HEK293 (cell line): ENCODE measurements around the gene ZNF747.

Experiments used
- KLF9 ChIP-seq: fragments of 450-650 bp; formaldehyde crosslinking; IDR thresholded peaks from 2 replicates; pipeline ENCODE4 v1.5.1; 2016; ENCODE audit warnings: missing biosample characterization, missing genetic modification characterization, low read depth
- WT1 ChIP-seq: fragments of 450-650 bp; formaldehyde crosslinking; IDR thresholded peaks from 2 replicates; pipeline ENCODE4 v1.5.1; 2016; ENCODE audit warnings: missing biosample characterization, missing genetic modification characterization
- YY1 ChIP-seq: fragments of 450-650 bp; formaldehyde crosslinking; IDR thresholded peaks from 2 replicates; pipeline ENCODE4 v1.5.1; 2018; ENCODE audit warnings: missing biosample characterization, missing genetic modification characterization
- ZNF10 ChIP-seq: fragments of 450-650 bp; formaldehyde crosslinking; IDR thresholded peaks from 2 replicates; pipeline ENCODE4 v1.5.1; 2017; ENCODE audit warnings: missing biosample characterization, missing genetic modification characterization
- ZNF558 ChIP-seq: fragments of 450-650 bp; formaldehyde crosslinking; IDR thresholded peaks from 2 replicates; pipeline ENCODE4 v1.5.1; 2016; ENCODE audit warnings: missing biosample characterization, missing genetic modification characterization
- TF ChIP-seq, protein P1 (sequence below): fragments of 450-650 bp; formaldehyde crosslinking; IDR thresholded peaks from 2 replicates; pipeline ENCODE4 v1.5.1; 2017; ENCODE audit warnings: missing biosample characterization, missing genetic modification characterization
- TF ChIP-seq, protein P2 (sequence below): fragments of 450-650 bp; formaldehyde crosslinking; IDR thresholded peaks from 2 replicates; pipeline ENCODE4 v1.5.1; 2016; ENCODE audit warnings: missing biosample characterization, missing genetic modification characterization, low read depth
- TF ChIP-seq, protein P3 (sequence below): fragments of 450-650 bp; formaldehyde crosslinking; IDR thresholded peaks from 2 replicates; pipeline ENCODE4 v1.5.1; 2016; ENCODE audit warnings: missing biosample characterization, missing genetic modification characterization

DNA sequence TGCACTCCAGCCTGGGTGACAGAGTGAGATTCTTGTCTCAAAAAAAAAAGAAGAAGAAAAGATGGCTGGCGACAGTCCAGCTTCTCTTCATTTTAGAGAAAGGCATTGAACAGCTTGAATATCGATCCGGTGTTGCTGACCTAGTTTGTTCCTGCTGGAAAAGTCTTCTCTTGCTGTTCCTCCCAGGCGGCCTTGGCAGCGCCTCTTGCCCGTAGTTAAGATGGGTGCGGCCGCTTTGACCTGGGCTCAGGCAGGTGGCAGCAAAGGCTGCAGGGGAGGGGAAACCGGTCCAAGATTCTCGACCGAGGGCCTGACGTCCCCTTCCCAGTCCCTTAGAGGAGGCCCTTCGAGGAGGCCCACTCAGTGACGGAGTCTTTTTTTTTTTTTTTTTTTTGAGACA, 27.4 kb upstream of the ZNF747 start:
- TF ChIP-seq ZNF10 (no peak), KLF9 (tag by site-specific recombination) (no peak), ZNF558 (tag by site-specific recombination) (no peak), WT1 (no peak), YY1 (tag by site-specific recombination) (no peak)
- TF ChIP-seq, protein P1, sequence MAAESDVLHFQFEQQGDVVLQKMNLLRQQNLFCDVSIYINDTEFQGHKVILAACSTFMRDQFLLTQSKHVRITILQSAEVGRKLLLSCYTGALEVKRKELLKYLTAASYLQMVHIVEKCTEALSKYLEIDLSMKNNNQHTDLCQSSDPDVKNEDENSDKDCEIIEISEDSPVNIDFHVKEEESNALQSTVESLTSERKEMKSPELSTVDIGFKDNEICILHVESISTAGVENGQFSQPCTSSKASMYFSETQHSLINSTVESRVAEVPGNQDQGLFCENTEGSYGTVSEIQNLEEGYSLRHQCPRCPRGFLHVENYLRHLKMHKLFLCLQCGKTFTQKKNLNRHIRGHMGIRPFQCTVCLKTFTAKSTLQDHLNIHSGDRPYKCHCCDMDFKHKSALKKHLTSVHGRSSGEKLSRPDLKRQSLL: no peak
- TF ChIP-seq, protein P2, sequence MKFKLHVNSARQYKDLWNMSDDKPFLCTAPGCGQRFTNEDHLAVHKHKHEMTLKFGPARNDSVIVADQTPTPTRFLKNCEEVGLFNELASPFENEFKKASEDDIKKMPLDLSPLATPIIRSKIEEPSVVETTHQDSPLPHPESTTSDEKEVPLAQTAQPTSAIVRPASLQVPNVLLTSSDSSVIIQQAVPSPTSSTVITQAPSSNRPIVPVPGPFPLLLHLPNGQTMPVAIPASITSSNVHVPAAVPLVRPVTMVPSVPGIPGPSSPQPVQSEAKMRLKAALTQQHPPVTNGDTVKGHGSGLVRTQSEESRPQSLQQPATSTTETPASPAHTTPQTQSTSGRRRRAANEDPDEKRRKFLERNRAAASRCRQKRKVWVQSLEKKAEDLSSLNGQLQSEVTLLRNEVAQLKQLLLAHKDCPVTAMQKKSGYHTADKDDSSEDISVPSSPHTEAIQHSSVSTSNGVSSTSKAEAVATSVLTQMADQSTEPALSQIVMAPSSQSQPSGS (tag by site-specific recombination): no peak
- TF ChIP-seq, protein P3, sequence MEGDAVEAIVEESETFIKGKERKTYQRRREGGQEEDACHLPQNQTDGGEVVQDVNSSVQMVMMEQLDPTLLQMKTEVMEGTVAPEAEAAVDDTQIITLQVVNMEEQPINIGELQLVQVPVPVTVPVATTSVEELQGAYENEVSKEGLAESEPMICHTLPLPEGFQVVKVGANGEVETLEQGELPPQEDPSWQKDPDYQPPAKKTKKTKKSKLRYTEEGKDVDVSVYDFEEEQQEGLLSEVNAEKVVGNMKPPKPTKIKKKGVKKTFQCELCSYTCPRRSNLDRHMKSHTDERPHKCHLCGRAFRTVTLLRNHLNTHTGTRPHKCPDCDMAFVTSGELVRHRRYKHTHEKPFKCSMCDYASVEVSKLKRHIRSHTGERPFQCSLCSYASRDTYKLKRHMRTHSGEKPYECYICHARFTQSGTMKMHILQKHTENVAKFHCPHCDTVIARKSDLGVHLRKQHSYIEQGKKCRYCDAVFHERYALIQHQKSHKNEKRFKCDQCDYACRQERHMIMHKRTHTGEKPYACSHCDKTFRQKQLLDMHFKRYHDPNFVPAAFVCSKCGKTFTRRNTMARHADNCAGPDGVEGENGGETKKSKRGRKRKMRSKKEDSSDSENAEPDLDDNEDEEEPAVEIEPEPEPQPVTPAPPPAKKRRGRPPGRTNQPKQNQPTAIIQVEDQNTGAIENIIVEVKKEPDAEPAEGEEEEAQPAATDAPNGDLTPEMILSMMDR: no peak
